Measurements from ENCODE around the gene PRKAA1. TPM values are rescaled to one million over a fixed set of nuclear protein-coding genes. Genes with fewer than 3 reads are reported as not detected.

PRKAA1 gene
- total and polyA plus RNA-seq, 2 of the 13 experiments (the other 11 are each of a cell fraction or from before 2014, with no cell fraction given): 36.6 to 58.0 TPM

- TF ChIP-seq, protein P1, sequence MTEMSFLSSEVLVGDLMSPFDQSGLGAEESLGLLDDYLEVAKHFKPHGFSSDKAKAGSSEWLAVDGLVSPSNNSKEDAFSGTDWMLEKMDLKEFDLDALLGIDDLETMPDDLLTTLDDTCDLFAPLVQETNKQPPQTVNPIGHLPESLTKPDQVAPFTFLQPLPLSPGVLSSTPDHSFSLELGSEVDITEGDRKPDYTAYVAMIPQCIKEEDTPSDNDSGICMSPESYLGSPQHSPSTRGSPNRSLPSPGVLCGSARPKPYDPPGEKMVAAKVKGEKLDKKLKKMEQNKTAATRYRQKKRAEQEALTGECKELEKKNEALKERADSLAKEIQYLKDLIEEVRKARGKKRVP (CRISPR knock-in tag; IDR thresholded peaks at IDR 0.05): peak in 1 of 2 experiments; percentile 80; a peak in 2 of 4 replicates
- no peak for TF ChIP-seq AGO1 (IDR thresholded peaks at IDR 0.05; ENCODE audit: low read depth, low read length, poor library complexity, severe bottlenecking)
- TF ChIP-seq, protein P2, sequence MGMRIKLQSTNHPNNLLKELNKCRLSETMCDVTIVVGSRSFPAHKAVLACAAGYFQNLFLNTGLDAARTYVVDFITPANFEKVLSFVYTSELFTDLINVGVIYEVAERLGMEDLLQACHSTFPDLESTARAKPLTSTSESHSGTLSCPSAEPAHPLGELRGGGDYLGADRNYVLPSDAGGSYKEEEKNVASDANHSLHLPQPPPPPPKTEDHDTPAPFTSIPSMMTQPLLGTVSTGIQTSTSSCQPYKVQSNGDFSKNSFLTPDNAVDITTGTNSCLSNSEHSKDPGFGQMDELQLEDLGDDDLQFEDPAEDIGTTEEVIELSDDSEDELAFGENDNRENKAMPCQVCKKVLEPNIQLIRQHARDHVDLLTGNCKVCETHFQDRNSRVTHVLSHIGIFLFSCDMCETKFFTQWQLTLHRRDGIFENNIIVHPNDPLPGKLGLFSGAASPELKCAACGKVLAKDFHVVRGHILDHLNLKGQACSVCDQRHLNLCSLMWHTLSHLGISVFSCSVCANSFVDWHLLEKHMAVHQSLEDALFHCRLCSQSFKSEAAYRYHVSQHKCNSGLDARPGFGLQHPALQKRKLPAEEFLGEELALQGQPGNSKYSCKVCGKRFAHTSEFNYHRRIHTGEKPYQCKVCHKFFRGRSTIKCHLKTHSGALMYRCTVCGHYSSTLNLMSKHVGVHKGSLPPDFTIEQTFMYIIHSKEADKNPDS (CRISPR knock-in tag; IDR thresholded peaks at IDR 0.05): peak; percentile 62; the same call in 1 of the 2 replicates
- TF ChIP-seq YEATS2 (CRISPR knock-in tag; IDR thresholded peaks at IDR 0.05; ENCODE audit: borderline replicate concordance): peak; percentile 100
- TF ChIP-seq ZNF782 (CRISPR knock-in tag; IDR thresholded peaks at IDR 0.05; ENCODE audit: borderline replicate concordance): 0 out of 2 replicates have a peak, but pooled peaks have one; percentile 42
- 0 out of 2 replicates have a peak, but pooled peaks have one; percentile 14 for TF ChIP-seq DPF2 (CRISPR knock-in tag; IDR thresholded peaks at IDR 0.05; ENCODE audit: borderline replicate concordance, low read depth)
- TF ChIP-seq CCAR2 (optimal IDR thresholded peaks at IDR 0.05; ENCODE audit: low read depth, low read length): peak; percentile 92
- TF ChIP-seq CSRNP2 (CRISPR knock-in tag; conservative IDR thresholded peaks at IDR 0.05; ENCODE audit: low read depth): peak; percentile 89; the same call in 1 of the 2 replicates
- peak; percentile 63; the same call in 1 of the 2 replicates for TF ChIP-seq ZNF264 (CRISPR knock-in tag; IDR thresholded peaks at IDR 0.05)
- TF ChIP-seq, protein P3, sequence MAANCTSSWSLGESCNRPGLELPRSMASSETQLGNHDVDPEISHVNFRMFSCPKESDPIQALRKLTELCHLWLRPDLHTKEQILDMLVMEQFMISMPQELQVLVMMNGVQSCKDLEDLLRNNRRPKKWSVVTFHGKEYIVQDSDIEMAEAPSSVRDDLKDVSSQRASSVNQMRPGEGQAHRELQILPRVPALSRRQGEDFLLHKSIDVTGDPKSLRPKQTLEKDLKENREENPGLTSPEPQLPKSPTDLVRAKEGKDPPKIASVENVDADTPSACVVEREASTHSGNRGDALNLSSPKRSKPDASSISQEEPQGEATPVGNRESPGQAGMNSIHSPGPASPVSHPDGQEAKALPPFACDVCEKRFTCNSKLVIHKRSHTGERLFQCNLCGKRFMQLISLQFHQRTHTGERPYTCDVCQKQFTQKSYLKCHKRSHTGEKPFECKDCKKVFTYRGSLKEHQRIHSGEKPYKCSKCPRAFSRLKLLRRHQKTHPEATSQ (CRISPR knock-in tag; IDR thresholded peaks at IDR 0.05; ENCODE audit: borderline replicate concordance): peak; percentile 40; the same call in 1 of the 2 replicates
- TF ChIP-seq NONO (IDR thresholded peaks at IDR 0.05): no peak
- peak; percentile 99 for TF ChIP-seq NONO (CRISPR knock-in tag; conservative IDR thresholded peaks at IDR 0.05)
- TF ChIP-seq BRD4 (CRISPR knock-in tag; IDR thresholded peaks at IDR 0.05): peak; percentile 92
- TF ChIP-seq, protein P4, sequence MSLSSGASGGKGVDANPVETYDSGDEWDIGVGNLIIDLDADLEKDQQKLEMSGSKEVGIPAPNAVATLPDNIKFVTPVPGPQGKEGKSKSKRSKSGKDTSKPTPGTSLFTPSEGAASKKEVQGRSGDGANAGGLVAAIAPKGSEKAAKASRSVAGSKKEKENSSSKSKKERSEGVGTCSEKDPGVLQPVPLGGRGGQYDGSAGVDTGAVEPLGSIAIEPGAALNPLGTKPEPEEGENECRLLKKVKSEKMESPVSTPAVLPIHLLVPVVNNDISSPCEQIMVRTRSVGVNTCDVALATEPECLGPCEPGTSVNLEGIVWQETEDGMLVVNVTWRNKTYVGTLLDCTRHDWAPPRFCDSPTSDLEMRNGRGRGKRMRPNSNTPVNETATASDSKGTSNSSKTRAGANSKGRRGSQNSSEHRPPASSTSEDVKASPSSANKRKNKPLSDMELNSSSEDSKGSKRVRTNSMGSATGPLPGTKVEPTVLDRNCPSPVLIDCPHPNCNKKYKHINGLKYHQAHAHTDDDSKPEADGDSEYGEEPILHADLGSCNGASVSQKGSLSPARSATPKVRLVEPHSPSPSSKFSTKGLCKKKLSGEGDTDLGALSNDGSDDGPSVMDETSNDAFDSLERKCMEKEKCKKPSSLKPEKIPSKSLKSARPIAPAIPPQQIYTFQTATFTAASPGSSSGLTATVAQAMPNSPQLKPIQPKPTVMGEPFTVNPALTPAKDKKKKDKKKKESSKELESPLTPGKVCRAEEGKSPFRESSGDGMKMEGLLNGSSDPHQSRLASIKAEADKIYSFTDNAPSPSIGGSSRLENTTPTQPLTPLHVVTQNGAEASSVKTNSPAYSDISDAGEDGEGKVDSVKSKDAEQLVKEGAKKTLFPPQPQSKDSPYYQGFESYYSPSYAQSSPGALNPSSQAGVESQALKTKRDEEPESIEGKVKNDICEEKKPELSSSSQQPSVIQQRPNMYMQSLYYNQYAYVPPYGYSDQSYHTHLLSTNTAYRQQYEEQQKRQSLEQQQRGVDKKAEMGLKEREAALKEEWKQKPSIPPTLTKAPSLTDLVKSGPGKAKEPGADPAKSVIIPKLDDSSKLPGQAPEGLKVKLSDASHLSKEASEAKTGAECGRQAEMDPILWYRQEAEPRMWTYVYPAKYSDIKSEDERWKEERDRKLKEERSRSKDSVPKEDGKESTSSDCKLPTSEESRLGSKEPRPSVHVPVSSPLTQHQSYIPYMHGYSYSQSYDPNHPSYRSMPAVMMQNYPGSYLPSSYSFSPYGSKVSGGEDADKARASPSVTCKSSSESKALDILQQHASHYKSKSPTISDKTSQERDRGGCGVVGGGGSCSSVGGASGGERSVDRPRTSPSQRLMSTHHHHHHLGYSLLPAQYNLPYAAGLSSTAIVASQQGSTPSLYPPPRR (CRISPR knock-in tag; IDR thresholded peaks at IDR 0.05; ENCODE audit: borderline replicate concordance): peak; percentile 67; the same call in 1 of the 2 replicates
Observed at GRCh38 chr5:40834849-40835787, 36.9 kb upstream of the PRKAA1 start, which contains the start of gene RPL37 (continued).

All from HepG2 (cell line).